Fibroblast of lung (primary cell): ENCODE results near the gene GNG5. TPM values are rescaled to one million over a fixed set of nuclear protein-coding genes. Genes with fewer than 3 reads are reported as not detected.

Experiments
- DNase-seq, 2 donors: peaks; one replicate each; pipeline versions ENCODE4 v3.0.0 to v3.0.0-alpha.2; 2010; ENCODE audit warnings: low read depth in 2 of 2
- H2AFZ ChIP-seq: 2 replicates; pipeline ENCODE4 v1.5.1; 2012; ENCODE audit warnings: low read length, control low read depth, inconsistent platforms
- H3K27ac ChIP-seq: 2 replicates; pipeline ENCODE4 v1.5.1; 2011; ENCODE audit warnings: low read length, control low read depth; ENCODE audit not compliant: insufficient read depth
- H3K27me3 ChIP-seq: 2 replicates; pipeline ENCODE4 v1.5.1; 2011; ENCODE audit warnings: mild to moderate bottlenecking, low read length; ENCODE audit not compliant: control insufficient read depth, insufficient read depth
- H3K36me3 ChIP-seq: 2 replicates; pipeline ENCODE4 v1.5.1; 2011; ENCODE audit warnings: low read length; ENCODE audit not compliant: control insufficient read depth, insufficient read depth
- H3K4me1 ChIP-seq: 2 replicates; pipeline ENCODE4 v1.5.1; 2011; ENCODE audit warnings: low read length; ENCODE audit not compliant: control insufficient read depth, insufficient read depth; ENCODE audit errors: extremely low read depth
- H3K4me2 ChIP-seq: 2 replicates; pipeline ENCODE4 v1.5.1; 2011; ENCODE audit warnings: low read length, control low read depth; ENCODE audit not compliant: insufficient read depth; ENCODE audit errors: extremely low read depth
- H3K4me3 ChIP-seq, 4 experiments: fragments of 200-600 bp in 1 of 4; sonication (generic) in 1 of 4; replicated peaks in 1 of 4; 2 replicates each; pipeline ENCODE4 v1.5.1; 2011 to 2016; ENCODE audit warnings: low read length in 4 of 4, low read depth in 3 of 4, mild to moderate bottlenecking in 3 of 4, control low read depth in 2 of 4, inconsistent platforms in 1 of 4, mixed read lengths in 1 of 4; ENCODE audit not compliant: insufficient read depth in 1 of 4; ENCODE audit errors: control extremely low read depth in 1 of 4
- H3K79me2 ChIP-seq: 2 replicates; pipeline ENCODE4 v1.5.1; 2012; ENCODE audit warnings: mild to moderate bottlenecking, low read length, inconsistent platforms; ENCODE audit not compliant: control insufficient read depth, insufficient read depth
- H3K9ac ChIP-seq: 2 replicates; pipeline ENCODE4 v1.5.1; 2011; ENCODE audit warnings: mild to moderate bottlenecking, low read length, control low read depth; ENCODE audit not compliant: insufficient read depth
- H3K9me3 ChIP-seq: 2 replicates; pipeline ENCODE4 v1.5.1; 2012; ENCODE audit warnings: low read depth, low read length; ENCODE audit not compliant: control insufficient read depth, insufficient read depth
- H4K20me1 ChIP-seq: 2 replicates; pipeline ENCODE4 v1.5.1; 2011; ENCODE audit warnings: low read length; ENCODE audit not compliant: control insufficient read depth, insufficient read depth; ENCODE audit errors: extremely low read depth
- EZH2 ChIP-seq: IDR thresholded peaks from 2 replicates; pipeline ENCODE4 v1.5.1; 2012; ENCODE audit warnings: low read length, control low read depth, mild to moderate bottlenecking; ENCODE audit errors: missing control alignments
- polyA plus RNA-seq, 2 donors: library from polyadenylated mRNA; depleted of rRNA in 1 of 2; stranded (reverse) in 1 of 2; unstranded in 1 of 2; fragments of >200 nt; gene quantifications; 2 replicates each; pipeline ENCODE4 v1.2.1, GENCODE V29; 2011 to 2012; ENCODE audit warnings: missing spikeins in 1 of 2
- total RNA-seq: library from RNA; depleted of rRNA; stranded (reverse); fragments of >200 nt; gene quantifications from 2 replicates; pipeline ENCODE4 v1.2.1, GENCODE V29; 2014
- TF ChIP-seq, protein P1 (sequence below), 2 donors: IDR thresholded peaks in 1 of 2; conservative IDR thresholded peaks in 1 of 2; 1 replicate in 1 of 2; 2 replicates in 1 of 2; pipeline ENCODE4 v1.5.1; 2011 to 2012; ENCODE audit warnings: low read length in 2 of 2, control low read depth in 1 of 2, inconsistent platforms in 1 of 2, low read depth in 1 of 2, mild to moderate bottlenecking in 1 of 2

Gene GNG5
- total and polyA plus RNA-seq, 2 donors (not counting 1 experiment from before 2014, with no cell fraction given): 13.7 to 59.4 TPM

DNA sequence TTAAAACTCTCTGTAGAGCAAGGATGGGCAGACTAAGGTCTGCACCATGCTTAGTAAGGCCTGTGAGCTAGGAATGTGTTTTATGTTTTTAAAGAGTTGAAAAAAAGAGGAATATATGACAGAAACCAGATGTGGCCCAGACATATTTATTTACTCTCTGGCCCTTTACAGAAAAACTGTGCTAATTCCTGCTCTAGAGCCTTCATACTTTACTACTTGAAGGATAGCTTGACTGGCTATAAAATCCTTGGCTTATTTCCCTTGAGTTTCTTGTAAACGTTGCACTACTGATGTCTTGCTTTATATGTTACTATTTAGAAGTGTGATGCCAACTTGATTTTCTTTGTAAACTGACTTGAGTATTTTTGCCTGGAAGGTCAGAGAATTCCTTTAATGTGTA lies 34.4 kb upstream of the GNG5 start:
- Histone ChIP-seq H3K36me3 (no peaks in the 10 kb centered on the region), H4K20me1 (no peaks in the 10 kb centered on the region), H3K9ac (no peak overlapping the region), H3K9me3 (no peaks in the 10 kb centered on the region), H3K4me2 (no peak overlapping the region), H3K4me1 (no peaks in the 10 kb centered on the region), H3K79me2 (no peaks in the 10 kb centered on the region), H3K4me3 (no peak overlapping the region), H3K27me3 (no peaks in the 10 kb centered on the region), H2AFZ (no peak overlapping the region), H3K27ac (no peak overlapping the region)
- no peak for TF ChIP-seq EZH2
- TF ChIP-seq, protein P1, sequence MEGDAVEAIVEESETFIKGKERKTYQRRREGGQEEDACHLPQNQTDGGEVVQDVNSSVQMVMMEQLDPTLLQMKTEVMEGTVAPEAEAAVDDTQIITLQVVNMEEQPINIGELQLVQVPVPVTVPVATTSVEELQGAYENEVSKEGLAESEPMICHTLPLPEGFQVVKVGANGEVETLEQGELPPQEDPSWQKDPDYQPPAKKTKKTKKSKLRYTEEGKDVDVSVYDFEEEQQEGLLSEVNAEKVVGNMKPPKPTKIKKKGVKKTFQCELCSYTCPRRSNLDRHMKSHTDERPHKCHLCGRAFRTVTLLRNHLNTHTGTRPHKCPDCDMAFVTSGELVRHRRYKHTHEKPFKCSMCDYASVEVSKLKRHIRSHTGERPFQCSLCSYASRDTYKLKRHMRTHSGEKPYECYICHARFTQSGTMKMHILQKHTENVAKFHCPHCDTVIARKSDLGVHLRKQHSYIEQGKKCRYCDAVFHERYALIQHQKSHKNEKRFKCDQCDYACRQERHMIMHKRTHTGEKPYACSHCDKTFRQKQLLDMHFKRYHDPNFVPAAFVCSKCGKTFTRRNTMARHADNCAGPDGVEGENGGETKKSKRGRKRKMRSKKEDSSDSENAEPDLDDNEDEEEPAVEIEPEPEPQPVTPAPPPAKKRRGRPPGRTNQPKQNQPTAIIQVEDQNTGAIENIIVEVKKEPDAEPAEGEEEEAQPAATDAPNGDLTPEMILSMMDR (conservative IDR thresholded peaks at IDR 0.05 in 1 of 2, IDR thresholded peaks at IDR 0.05 in 1 of 2; ENCODE audit: low read depth in 1 of 2, low read length in 2 of 2): no peak
- peak in 1 of 2 donors; percentile 14 for DNase-seq

DNA sequence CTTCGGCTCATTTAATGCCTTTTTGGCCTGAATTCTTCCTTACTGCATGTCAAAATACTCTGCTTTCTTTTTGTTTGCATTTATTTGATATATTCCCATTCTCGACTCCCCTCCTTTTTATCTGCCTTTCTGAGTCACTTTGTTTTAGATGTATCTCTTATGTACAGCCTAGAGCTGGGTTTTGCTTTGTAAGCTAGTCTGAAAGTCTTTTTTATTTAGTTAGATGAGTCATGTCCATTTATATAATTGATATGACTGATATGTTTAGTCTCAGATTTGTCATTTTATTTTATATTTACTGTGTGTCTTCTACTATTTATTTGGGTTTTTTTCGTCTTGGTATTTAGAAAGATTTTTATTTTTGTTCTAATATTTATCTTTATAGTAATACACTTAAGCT lies 33.6 kb upstream of the GNG5 start:
- TF ChIP-seq, protein P1 (conservative IDR thresholded peaks at IDR 0.05 in 1 of 2, IDR thresholded peaks at IDR 0.05 in 1 of 2; ENCODE audit: low read depth in 1 of 2, low read length in 2 of 2): no peak
- TF ChIP-seq EZH2: no peak
- Histone ChIP-seq H3K27me3 (no peaks in the 10 kb centered on the region), H3K9ac (no peak overlapping the region), H3K4me1 (no peaks in the 10 kb centered on the region), H3K36me3 (no peaks in the 10 kb centered on the region), H3K79me2 (no peaks in the 10 kb centered on the region), H3K9me3 (no peaks in the 10 kb centered on the region), H2AFZ (no peak overlapping the region), H4K20me1 (no peaks in the 10 kb centered on the region), H3K4me3 (no peak overlapping the region), H3K27ac (no peak overlapping the region), H3K4me2 (no peak overlapping the region)
- DNase-seq: peak; percentile 30 to 36

DNA sequence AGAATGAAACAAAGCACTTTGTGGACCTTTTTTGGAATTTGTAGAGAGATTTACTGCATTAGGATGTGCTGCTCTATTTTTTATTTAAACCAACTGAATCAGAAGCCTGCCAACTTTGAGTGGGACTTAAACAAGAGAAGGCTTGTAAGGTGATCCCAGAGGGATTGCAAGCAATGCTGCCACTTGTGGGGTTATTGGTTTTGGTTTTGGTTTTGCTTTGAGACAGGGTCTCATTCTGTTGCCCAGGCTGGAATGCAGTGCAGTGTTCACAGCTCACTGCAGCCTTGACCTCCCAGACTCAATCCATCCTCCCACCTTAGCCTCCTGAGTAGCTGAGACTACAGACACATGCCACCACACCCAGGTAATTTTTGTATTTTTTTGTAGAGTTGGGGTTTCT lies 32.2 kb upstream of the GNG5 start:
- Histone ChIP-seq H3K36me3 (no peaks in the 10 kb centered on the region), H3K4me1 (no peaks in the 10 kb centered on the region), H3K4me2 (no peak overlapping the region), H2AFZ (no peak overlapping the region), H3K27me3 (no peaks in the 10 kb centered on the region), H3K27ac (no peak overlapping the region), H3K9me3 (no peaks in the 10 kb centered on the region), H3K79me2 (no peaks in the 10 kb centered on the region), H3K9ac (no peak overlapping the region), H4K20me1 (no peaks in the 10 kb centered on the region), H3K4me3 (no peak overlapping the region)
- no peak for DNase-seq
- no peak for TF ChIP-seq EZH2
- TF ChIP-seq, protein P1 (conservative IDR thresholded peaks at IDR 0.05 in 1 of 2, IDR thresholded peaks at IDR 0.05 in 1 of 2; ENCODE audit: low read depth in 1 of 2, low read length in 2 of 2): no peak
